ENCODE data around the gene KCNMA1. TPM values are rescaled to one million over a fixed set of nuclear protein-coding genes. Genes with fewer than 3 reads are reported as not detected.

KCNMA1 gene
- total RNA-seq, 1 experiment from 2014 or later, result 0.70 TPM

DNA sequence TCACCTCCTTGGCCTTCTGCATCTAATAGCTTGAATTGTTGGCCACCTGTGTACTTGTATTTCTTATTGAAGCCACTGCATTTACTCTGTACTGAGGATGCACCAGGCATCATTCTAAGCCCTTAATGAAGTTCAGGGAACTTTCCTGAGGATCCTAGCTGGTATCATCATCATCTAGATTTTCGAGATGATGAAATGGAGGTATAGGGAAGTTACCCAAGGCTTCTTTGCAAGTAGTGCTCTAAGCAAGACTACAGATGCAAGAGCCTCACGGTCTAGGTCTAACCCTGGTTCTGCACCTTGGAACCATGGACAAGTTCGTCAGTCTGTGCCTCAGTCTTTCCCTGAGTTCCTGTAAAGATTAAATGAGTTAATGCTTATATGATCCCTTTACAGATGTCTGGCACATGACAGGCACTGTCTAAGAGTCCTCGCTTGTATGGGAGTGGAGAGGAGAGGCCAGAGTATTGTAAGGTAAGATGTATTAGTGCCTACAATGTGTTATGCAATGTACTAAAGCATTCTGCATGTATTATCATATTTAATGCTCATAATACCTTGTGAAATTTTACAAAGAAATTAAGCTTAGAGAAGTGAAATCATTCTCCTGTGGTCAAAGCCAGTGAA, 145.1 kb downstream of the KCNMA1 start:
- H3K9me3 ChIP-seq (ENCODE audit: insufficient read depth, low read depth), result no peaks in the 10 kb centered on the region
- intact Hi-C loops (cut with micrococcal nuclease; ENCODE audit: unreplicated experiment), result loop anchor here (5.0 kb wide), 1 partner anchor 150 kb away; no protein-coding TSS in a partner anchor
- no peak for DNase-seq
- no peak overlapping the region for H3K4me2 ChIP-seq
- H3K9me2 ChIP-seq (ENCODE audit: insufficient read depth), result no peaks in the 10 kb centered on the region
- no peaks in the 10 kb centered on the region for H4K20me1 ChIP-seq (ENCODE audit: insufficient read depth)
- TF ChIP-seq CTCF (conservative IDR thresholded peaks at IDR 0.05) (no peak), EZH2 (IDR thresholded peaks at IDR 0.05; ENCODE audit: low read depth) (no peak)
- no TSS peak for BruUV-seq (replicated peaks)
- no peaks in the 10 kb centered on the region for H3K36me3 ChIP-seq (ENCODE audit: low read depth)
- ChIA-PET CTCF (no interaction called here), POLR2A (ENCODE audit: unreplicated experiment) (interaction anchor here (0.6 kb wide), 1 partner anchor 73 kb away, joined by 4 read pairs; no protein-coding TSS in a partner anchor)
- 0 out of 2 replicates have a peak, but pooled peaks cover under 1% of the 10 kb centered on the region for H3K4me1 ChIP-seq (replicated peaks; ENCODE audit: insufficient read depth)
- H3K27me3 ChIP-seq (ENCODE audit: insufficient read depth, low read depth), result no peaks in the 10 kb centered on the region
- no peak overlapping the region for H3K27ac ChIP-seq
- no peaks in the 10 kb centered on the region for H3K79me2 ChIP-seq (ENCODE audit: low read depth)
- no peak overlapping the region for H2AFZ ChIP-seq
- no peaks in the 10 kb centered on the region for H3F3A ChIP-seq (ENCODE audit: insufficient read depth, low read depth)
- no peak overlapping the region for H3K4me3 ChIP-seq

DNA sequence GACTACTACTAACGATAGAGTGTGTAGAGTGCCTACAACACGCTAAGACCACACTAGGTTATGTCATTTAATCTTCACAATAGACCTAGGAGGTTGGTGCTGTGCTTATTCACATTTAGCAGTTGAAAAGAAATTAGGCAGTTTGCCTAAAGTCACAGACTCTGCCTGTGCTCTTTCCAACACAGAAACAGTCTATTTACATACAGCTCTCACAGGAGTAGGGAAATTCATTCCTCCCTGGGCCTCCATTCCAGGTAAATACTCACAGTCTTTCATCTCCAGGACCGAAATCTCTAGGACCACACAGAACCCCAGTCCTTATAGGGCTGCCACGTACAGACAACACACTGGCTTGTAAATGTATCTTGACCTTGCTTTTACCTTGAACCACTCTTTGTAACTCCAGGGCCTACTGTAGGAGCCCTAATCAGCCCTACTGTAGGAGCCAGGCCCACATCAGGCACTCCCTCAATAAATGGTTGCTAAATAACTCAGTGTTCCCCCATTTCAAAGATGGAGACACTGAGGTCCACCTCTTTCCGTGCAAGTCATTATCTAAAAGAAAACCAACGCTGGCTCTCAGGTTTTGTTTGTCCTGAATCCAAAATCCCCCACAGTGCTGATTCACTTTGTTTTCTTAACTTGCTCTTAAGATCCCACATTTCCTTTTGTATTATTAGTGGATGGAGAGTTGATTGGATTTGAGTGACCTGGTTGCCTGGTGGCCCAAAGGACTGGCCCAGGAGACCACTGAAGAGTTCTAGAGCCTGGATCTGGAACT, 146.9 kb downstream of the KCNMA1 start:
- Histone ChIP-seq H3F3A (ENCODE audit: insufficient read depth, low read depth) (no peaks in the 10 kb centered on the region), H3K36me3 (ENCODE audit: low read depth) (no peaks in the 10 kb centered on the region), H3K4me2 (no peak overlapping the region), H2AFZ (no peak overlapping the region), H4K20me1 (ENCODE audit: insufficient read depth) (no peaks in the 10 kb centered on the region), H3K9me3 (ENCODE audit: insufficient read depth, low read depth) (no peaks in the 10 kb centered on the region), H3K79me2 (ENCODE audit: low read depth) (no peaks in the 10 kb centered on the region), H3K4me1 (replicated peaks; ENCODE audit: insufficient read depth) (0 out of 2 replicates have a peak, but pooled peaks cover 5% of the 10 kb centered on the region), H3K4me3 (no peak overlapping the region), H3K27ac (no peak overlapping the region), H3K27me3 (ENCODE audit: insufficient read depth, low read depth) (no peaks in the 10 kb centered on the region), H3K9me2 (ENCODE audit: insufficient read depth) (no peaks in the 10 kb centered on the region)
- BruUV-seq (replicated peaks), result no TSS peak
- intact Hi-C loops (cut with micrococcal nuclease; ENCODE audit: unreplicated experiment), result loop anchor here (5.0 kb wide), 1 partner anchor 152 kb away; no protein-coding TSS in a partner anchor
- ChIA-PET POLR2A (ENCODE audit: unreplicated experiment) (no interaction called here), CTCF (no interaction called here)
- DNase-seq, result no peak
- no peak for TF ChIP-seq CTCF (conservative IDR thresholded peaks at IDR 0.05)
- no peak for TF ChIP-seq EZH2 (IDR thresholded peaks at IDR 0.05; ENCODE audit: low read depth)

DNA sequence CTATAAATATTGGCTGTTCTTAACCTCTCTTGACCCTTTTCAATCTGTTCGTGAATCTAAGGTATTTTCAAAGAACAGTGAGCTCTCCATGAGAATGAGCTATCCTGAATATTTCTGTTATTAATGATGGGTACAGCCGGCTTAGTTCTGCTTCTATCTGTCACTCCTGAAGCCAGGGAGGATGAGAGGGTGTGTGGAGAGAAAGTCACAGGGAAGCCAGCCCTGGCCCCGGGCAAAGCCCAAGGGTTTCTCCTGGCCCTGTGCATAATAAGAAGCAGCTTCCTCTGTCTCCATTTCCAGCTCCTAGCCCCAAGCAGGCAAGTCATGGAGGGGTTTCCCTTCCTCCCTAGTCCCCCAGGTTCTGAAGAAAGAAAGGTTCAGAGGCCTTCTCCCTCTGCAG, 151.1 kb downstream of the KCNMA1 start:
- intact Hi-C loops (cut with micrococcal nuclease; ENCODE audit: unreplicated experiment), result no loop called here
- Histone ChIP-seq H3K4me1 (replicated peaks; ENCODE audit: insufficient read depth) (0 out of 2 replicates have a peak, but pooled peaks cover 8% of the 10 kb centered on the region), H3K4me3 (no peak overlapping the region), H3K27me3 (ENCODE audit: insufficient read depth, low read depth) (no peaks in the 10 kb centered on the region), H3K79me2 (ENCODE audit: low read depth) (no peaks in the 10 kb centered on the region), H3K36me3 (ENCODE audit: low read depth) (no peaks in the 10 kb centered on the region), H3K9me2 (ENCODE audit: insufficient read depth) (no peaks in the 10 kb centered on the region), H3K9me3 (ENCODE audit: insufficient read depth, low read depth) (no peaks in the 10 kb centered on the region), H4K20me1 (ENCODE audit: insufficient read depth) (no peaks in the 10 kb centered on the region), H3K4me2 (no peak overlapping the region), H3F3A (ENCODE audit: insufficient read depth, low read depth) (no peaks in the 10 kb centered on the region), H2AFZ (no peak overlapping the region), H3K27ac (no peak overlapping the region)
- ChIA-PET POLR2A (ENCODE audit: unreplicated experiment) (interaction anchor here (0.9 kb wide), 1 partner anchor 8 kb away, joined by 11 read pairs; no protein-coding TSS in a partner anchor), CTCF (interaction anchor here (1.0 kb wide), 1 partner anchor 32 kb away, joined by 4 read pairs; no protein-coding TSS in a partner anchor)
- BruUV-seq (replicated peaks), result no TSS peak
- DNase-seq, result no peak
- TF ChIP-seq EZH2 (IDR thresholded peaks at IDR 0.05; ENCODE audit: low read depth) (no peak), CTCF (conservative IDR thresholded peaks at IDR 0.05) (no peak)

Data from PC-9 (cell line).